GM23248 (cell line): Measurements from ENCODE around the gene ZNF33A. TPM values are rescaled to one million over a fixed set of nuclear protein-coding genes. Genes with fewer than 3 reads are reported as not detected.
"Not testable (repeated sequence)": the region's sequence is repeated elsewhere in the genome, so short reads cannot be mapped to it uniquely, and the experiment has no call there.

Experiments used
- DNase-seq: peaks from one replicate; pipeline ENCODE4 v3.0.0-alpha.2; 2015
- H2AFZ ChIP-seq: fragments of 200-600 bp; sonication (generic); 2 replicates; pipeline ENCODE4 v1.6.1; 2016; ENCODE audit warnings: antibody characterized with exemption
- H3F3A ChIP-seq: fragments of 200-600 bp; sonication (generic); 2 replicates; pipeline ENCODE4 v1.6.1; 2016; ENCODE audit warnings: mild to moderate bottlenecking, antibody characterized with exemption, mixed run types; ENCODE audit not compliant: insufficient read depth
- H3K27ac ChIP-seq: fragments of 200-600 bp; sonication (generic); 2 replicates; pipeline ENCODE4 v1.5.1; 2016; ENCODE audit warnings: mild to moderate bottlenecking
- H3K27me3 ChIP-seq: fragments of 200-600 bp; sonication (generic); replicated peaks from 2 replicates; pipeline ENCODE4 v1.6.1; 2016; ENCODE audit warnings: mild to moderate bottlenecking; ENCODE audit not compliant: insufficient read depth
- H3K36me3 ChIP-seq: fragments of 200-600 bp; sonication (generic); 2 replicates; pipeline ENCODE4 v1.6.1; 2016; ENCODE audit warnings: low read depth, mild to moderate bottlenecking
- H3K4me1 ChIP-seq: fragments of 200-600 bp; sonication (generic); 2 replicates; pipeline ENCODE4 v1.6.1; 2016; ENCODE audit warnings: mild to moderate bottlenecking; ENCODE audit not compliant: insufficient read depth
- H3K4me2 ChIP-seq: fragments of 200-600 bp; sonication (generic); one replicate; pipeline ENCODE4 v1.6.1; 2016; ENCODE audit warnings: mild to moderate bottlenecking; ENCODE audit not compliant: unreplicated experiment
- H3K4me3 ChIP-seq: fragments of 200-600 bp; sonication (generic); 2 replicates; pipeline ENCODE4 v1.5.1; 2016; ENCODE audit warnings: mild to moderate bottlenecking
- H3K79me2 ChIP-seq: fragments of 200-600 bp; sonication (generic); 2 replicates; pipeline ENCODE4 v1.6.1; 2016; ENCODE audit warnings: mild to moderate bottlenecking; ENCODE audit not compliant: insufficient read depth
- H3K9ac ChIP-seq: fragments of 200-600 bp; sonication (generic); 2 replicates; pipeline ENCODE4 v1.6.1; 2016; ENCODE audit warnings: mild to moderate bottlenecking
- H3K9me2 ChIP-seq: fragments of 200-600 bp; sonication (generic); 2 replicates; pipeline ENCODE4 v1.6.1; 2016; ENCODE audit warnings: mixed run types, mild to moderate bottlenecking, moderate library complexity; ENCODE audit not compliant: insufficient read depth
- H3K9me3 ChIP-seq: fragments of 200-600 bp; sonication (generic); one replicate; pipeline ENCODE4 v1.6.1; 2017; ENCODE audit warnings: low read depth
- H4K20me1 ChIP-seq: fragments of 200-600 bp; sonication (generic); 2 replicates; pipeline ENCODE4 v1.6.0; 2016; ENCODE audit not compliant: insufficient read depth
- EZH2 ChIP-seq: fragments of 200-600 bp; sonication (generic); IDR thresholded peaks from 2 replicates; pipeline ENCODE4 v1.6.1; 2018; ENCODE audit warnings: antibody characterized with exemption, mild to moderate bottlenecking; ENCODE audit not compliant: insufficient read depth, poor library complexity, severe bottlenecking
- EZH2phosphoT487 ChIP-seq: fragments of 200-600 bp; sonication (generic); IDR thresholded peaks from 2 replicates; pipeline ENCODE4 v1.6.1; 2018; ENCODE audit warnings: antibody characterized with exemption, moderate library complexity, mild to moderate bottlenecking, low read depth; ENCODE audit not compliant: insufficient read depth
- WGBS, 2 experiments: methylation state at CpG; one replicate each; pipeline ENCODE4 v1.1.6; 2015 to 2017; ENCODE audit warnings: low lambda C conversion rate in 2 of 2, low coverage in 1 of 2; ENCODE audit errors: missing lambda C conversion rate in 2 of 2; 5-methylcytosine and 5-hydroxymethylcytosine counted together
- in situ Hi-C: fragments of 300-500 bp; cut with MboI; formaldehyde crosslinking; loops from 2 replicates; pipeline ENCODE4 v1.15.0; 2020
- polyA plus RNA-seq: library from polyadenylated mRNA; unstranded; fragments of >200 nt; fragmentation: Nextera tagmentation; extraction: Ambion mirVana; gene quantifications from 2 replicates; pipeline ENCODE4 v1.2.1, GENCODE V29; 2016
- total RNA-seq: library from RNA; depleted of rRNA; stranded (reverse); fragments of >200 nt; shearing (Covaris generic); gene quantifications from 2 replicates; pipeline ENCODE4 v1.2.3, GENCODE V29; 2014

ZNF33A gene
- total and polyA plus RNA-seq, 2 experiments from 2014 or later = 6.6 to 7.6 TPM

DNA sequence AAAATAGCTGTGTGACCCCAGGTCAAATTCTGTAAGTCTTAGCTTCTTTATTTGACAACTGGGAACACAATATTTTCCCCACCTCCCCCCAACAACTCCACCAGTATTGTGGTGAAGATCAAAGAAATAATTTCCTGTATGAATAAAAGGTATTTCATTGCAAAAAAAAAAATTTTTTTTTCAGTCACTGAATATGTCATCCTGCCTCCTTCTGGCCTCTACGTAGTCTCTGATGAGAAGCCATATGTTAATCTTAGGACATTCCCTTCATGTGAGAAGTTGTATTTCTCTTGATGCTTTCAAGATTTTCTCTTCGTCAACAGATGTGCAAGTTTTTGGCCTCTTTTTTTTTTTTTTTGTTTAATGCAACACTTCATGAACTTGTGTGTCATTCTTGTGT lies 33.0 kb downstream of the ZNF33A start:
- WGBS, 2 experiments = 92 to 95% methylated on average over 2 of the region's 2 CpGs
- Histone ChIP-seq H3K79me2 (no peaks in the 10 kb centered on the region; the same call in 1 of the 2 replicates), H3K9me3 (no peaks in the 10 kb centered on the region), H3K27me3 (no peaks in the 10 kb centered on the region), H3K4me2 (no peak overlapping the region), H3K9ac (no peak overlapping the region), H3K4me3 (no peak overlapping the region), H3K4me1 (no peaks in the 10 kb centered on the region), H4K20me1 (no peaks in the 10 kb centered on the region), H2AFZ (no peak overlapping the region), H3K9me2 (no peaks in the 10 kb centered on the region), H3F3A (no peaks in the 10 kb centered on the region), H3K36me3 (no peaks in the 10 kb centered on the region), H3K27ac (no peak overlapping the region)
- TF ChIP-seq EZH2 (no peak), EZH2phosphoT487 (no peak)
- no peak for DNase-seq
- in situ Hi-C loops = no loop called here

DNA sequence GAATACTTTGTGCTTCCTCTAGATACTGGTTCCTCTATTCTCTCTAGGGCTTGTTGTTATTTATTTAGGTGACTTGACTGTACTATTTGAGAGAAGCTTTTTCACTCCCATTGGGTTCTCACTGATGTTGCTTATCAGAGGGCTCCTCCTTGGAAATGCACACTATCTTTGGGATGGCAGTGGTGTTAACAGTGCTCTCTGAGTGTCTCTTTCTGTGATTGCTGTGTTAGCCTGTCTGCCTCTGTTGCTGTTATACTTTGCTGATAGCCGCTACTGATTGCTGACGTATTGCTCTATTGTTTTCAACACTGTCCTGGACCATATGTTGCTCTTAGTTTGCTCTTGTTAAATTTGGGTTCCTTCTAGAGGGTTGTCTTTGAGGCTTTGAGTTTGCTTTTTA lies 34.7 kb downstream of the ZNF33A start:
- Histone ChIP-seq H3K9me2 (no peaks in the 10 kb centered on the region), H3K4me2 (no peak overlapping the region), H3K27me3 (no peaks in the 10 kb centered on the region), H3K4me3 (no peak overlapping the region), H2AFZ (no peak overlapping the region), H4K20me1 (no peaks in the 10 kb centered on the region), H3F3A (no peaks in the 10 kb centered on the region), H3K36me3 (no peaks in the 10 kb centered on the region), H3K4me1 (no peaks in the 10 kb centered on the region), H3K27ac (no peak overlapping the region), H3K79me2 (no peaks in the 10 kb centered on the region; the same call in 1 of the 2 replicates), H3K9ac (no peak overlapping the region), H3K9me3 (no peaks in the 10 kb centered on the region)
- 96 to 100% methylated on average over 2 of the region's 2 CpGs for WGBS, 2 experiments
- no peak for TF ChIP-seq EZH2
- TF ChIP-seq EZH2phosphoT487 = no peak
- DNase-seq = no peak
- in situ Hi-C loops = no loop called here

DNA sequence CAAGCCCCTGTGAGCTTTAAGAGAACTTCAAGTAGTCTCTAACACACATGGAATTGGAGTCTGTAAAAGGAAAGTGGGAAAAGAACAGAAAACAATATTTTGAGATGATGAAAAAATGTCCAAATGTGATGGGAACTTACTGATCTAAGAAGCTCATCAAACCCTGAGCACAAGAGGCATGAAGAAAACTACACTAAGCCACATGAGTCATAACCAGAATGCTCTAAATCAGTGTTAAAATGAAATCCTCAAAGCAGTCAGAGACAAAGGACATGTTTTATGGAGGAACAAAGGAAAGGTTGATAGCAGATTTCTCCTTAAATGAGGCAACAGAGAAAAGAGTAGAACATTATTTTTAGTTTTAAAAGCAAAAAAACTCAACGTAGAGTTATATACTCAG lies 37.2 kb downstream of the ZNF33A start:
- in situ Hi-C loops = no loop called here
- H3K36me3 ChIP-seq = no peaks in the 10 kb centered on the region
- no peaks in the 10 kb centered on the region for H3F3A ChIP-seq
- H3K4me3 ChIP-seq = no peak overlapping the region
- H3K9me2 ChIP-seq = no peaks in the 10 kb centered on the region
- H4K20me1 ChIP-seq = no peaks in the 10 kb centered on the region
- H2AFZ ChIP-seq = no peak overlapping the region
- H3K4me1 ChIP-seq = no peaks in the 10 kb centered on the region
- H3K9ac ChIP-seq = no peak overlapping the region
- no peaks in the 10 kb centered on the region for H3K27me3 ChIP-seq
- H3K4me2 ChIP-seq = no peak overlapping the region
- peak; percentile 26 for DNase-seq
- TF ChIP-seq EZH2 = no peak
- no peak for TF ChIP-seq EZH2phosphoT487
- no peaks in the 10 kb centered on the region; the same call in 1 of the 2 replicates for H3K79me2 ChIP-seq
- 96 to 97% methylated on average over 1 of the region's 1 CpG for WGBS, 2 experiments
- H3K9me3 ChIP-seq = no peaks in the 10 kb centered on the region
- no peak overlapping the region for H3K27ac ChIP-seq

DNA sequence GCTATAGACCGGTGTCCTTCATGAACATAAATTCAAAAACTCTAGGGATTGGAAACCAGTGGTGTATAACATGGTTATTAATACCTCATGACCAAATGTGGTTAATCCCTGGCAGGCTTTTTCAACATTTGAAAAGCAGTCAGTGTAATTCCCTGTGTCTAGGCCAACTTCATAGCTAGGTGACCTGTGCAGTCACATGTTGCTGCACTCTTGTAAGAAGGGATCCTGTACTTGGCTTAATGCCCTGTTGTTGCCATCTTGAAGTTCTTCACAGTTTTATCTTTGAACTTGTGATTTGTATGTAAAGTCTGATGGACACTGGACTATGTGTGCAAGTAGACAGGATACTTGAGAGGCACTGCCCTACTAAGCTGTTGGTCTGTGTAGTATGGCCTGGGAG lies 39.7 kb downstream of the ZNF33A start:
- in situ Hi-C loops = no loop called here
- H3K4me3 ChIP-seq = no peak overlapping the region
- TF ChIP-seq EZH2phosphoT487 (no peak), EZH2 (no peak)
- H3K4me2 ChIP-seq = no peak overlapping the region
- H4K20me1 ChIP-seq = no peaks in the 10 kb centered on the region
- no peaks in the 10 kb centered on the region for H3K9me2 ChIP-seq
- no peak overlapping the region for H2AFZ ChIP-seq
- no peaks in the 10 kb centered on the region; the same call in 1 of the 2 replicates for H3K79me2 ChIP-seq
- H3K27me3 ChIP-seq = no peaks in the 10 kb centered on the region
- no peak overlapping the region for H3K9ac ChIP-seq
- no peaks in the 10 kb centered on the region for H3K9me3 ChIP-seq
- H3K27ac ChIP-seq = no peak overlapping the region
- 100% methylated on average over 1 of the region's 1 CpG for WGBS, 2 experiments
- peaks cover 7% of the 10 kb centered on the region; the same call in 1 of the 2 replicates for H3K36me3 ChIP-seq
- peaks cover 8% of the 10 kb centered on the region; the same call in 1 of the 2 replicates for H3K4me1 ChIP-seq
- H3F3A ChIP-seq = peaks cover 10% of the 10 kb centered on the region
- no peak for DNase-seq

DNA sequence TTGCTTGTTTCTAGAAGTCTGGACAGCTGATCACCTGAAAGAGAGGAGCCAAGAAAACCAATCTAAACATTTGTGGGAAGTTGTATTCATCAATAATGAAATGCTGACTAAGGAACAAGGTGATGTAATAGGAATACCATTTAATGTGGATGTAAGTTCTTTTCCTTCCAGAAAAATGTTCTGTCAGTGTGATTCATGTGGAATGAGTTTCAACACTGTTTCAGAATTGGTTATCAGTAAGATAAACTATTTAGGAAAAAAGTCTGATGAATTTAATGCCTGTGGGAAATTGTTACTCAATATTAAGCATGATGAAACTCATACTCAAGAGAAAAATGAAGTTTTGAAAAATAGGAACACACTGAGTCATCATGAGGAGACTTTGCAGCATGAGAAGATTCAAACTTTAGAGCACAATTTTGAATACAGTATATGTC lies 43.9 kb downstream of the ZNF33A start:
- Histone ChIP-seq H4K20me1 (no peaks in the 10 kb centered on the region), H3K79me2 (no peaks in the 10 kb centered on the region), H3K9me2 (no peaks in the 10 kb centered on the region), H3K9ac (peak overlapping the region; percentile 43; the same call in 1 of the 2 replicates), H3K36me3 (peaks cover 29% of the 10 kb centered on the region), H2AFZ (no peak overlapping the region), H3K27me3 (no peaks in the 10 kb centered on the region), H3K4me2 (no peak overlapping the region), H3K27ac (peak overlapping the region; percentile 82), H3K4me3 (no peak overlapping the region), H3K4me1 (peaks cover 8% of the 10 kb centered on the region; the same call in 1 of the 2 replicates), H3K9me3 (no peaks in the 10 kb centered on the region), H3F3A (peaks cover 10% of the 10 kb centered on the region)
- in situ Hi-C loops = no loop called here
- TF ChIP-seq EZH2phosphoT487 (no peak), EZH2 (no peak)
- DNase-seq = peak; percentile 70

DNA sequence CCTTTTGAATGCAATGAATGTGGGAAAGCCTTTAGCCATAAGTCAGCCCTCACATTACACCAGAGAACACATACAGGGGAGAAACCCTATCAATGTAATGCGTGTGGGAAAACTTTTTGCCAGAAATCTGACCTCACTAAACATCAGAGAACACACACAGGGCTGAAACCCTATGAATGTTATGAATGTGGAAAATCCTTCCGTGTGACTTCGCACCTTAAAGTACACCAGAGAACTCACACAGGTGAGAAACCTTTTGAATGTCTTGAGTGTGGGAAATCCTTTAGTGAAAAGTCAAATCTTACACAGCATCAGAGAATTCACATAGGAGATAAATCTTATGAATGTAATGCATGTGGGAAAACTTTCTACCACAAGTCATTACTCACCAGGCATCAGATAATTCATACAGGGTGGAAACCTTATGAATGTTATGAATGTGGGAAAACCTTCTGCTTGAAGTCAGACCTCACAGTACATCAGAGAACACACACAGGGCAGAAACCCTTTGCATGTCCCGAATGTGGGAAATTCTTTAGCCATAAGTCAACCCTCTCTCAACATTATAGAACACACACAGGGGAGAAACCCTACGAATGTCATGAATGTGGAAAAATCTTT lies 44.9 kb downstream of the ZNF33A start:
- H2AFZ ChIP-seq, H3K4me1 ChIP-seq, H3K9me3 ChIP-seq, H3K27me3 ChIP-seq, H3K4me2 ChIP-seq, H4K20me1 ChIP-seq, in situ Hi-C loops, H3F3A ChIP-seq, H3K9me2 ChIP-seq, H3K4me3 ChIP-seq, H3K79me2 ChIP-seq: not testable (repeated sequence)
- H3K27ac ChIP-seq = peak overlapping the region; percentile 82
- 96 to 98% methylated on average over 5 of the region's 5 CpGs for WGBS, 2 experiments
- peak; percentile 5 for DNase-seq
- peaks cover 29% of the 10 kb centered on the region for H3K36me3 ChIP-seq
- 0 out of 2 replicates have a peak overlapping the region, but pooled peaks have one; percentile 43 for H3K9ac ChIP-seq

DNA sequence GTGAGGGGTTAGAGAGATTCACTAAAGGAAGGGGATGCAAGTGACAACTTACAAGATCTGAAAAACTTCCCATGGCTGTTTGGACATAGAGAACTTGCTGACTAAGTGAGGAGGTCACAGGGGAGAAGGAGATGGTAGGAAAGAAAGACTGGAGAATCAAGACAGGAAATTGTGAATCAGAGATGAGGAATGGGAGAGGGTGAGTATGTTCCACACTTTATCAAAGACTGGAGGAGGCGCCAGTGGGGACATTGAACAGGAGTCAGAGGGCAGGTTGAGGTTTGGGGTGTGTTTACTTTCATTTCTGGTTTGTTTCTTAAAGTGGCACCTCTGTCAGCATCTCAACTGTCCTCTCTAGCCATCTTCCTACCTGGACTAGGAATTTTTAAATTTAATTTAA lies 59.2 kb downstream of the ZNF33A start:
- WGBS, 2 experiments = 0 to 19% methylated on average over 1 of the region's 1 CpG
- H3K4me1 ChIP-seq, H3K79me2 ChIP-seq, H3K9me2 ChIP-seq, H3K9me3 ChIP-seq, in situ Hi-C loops, H3K27me3 ChIP-seq, H3K36me3 ChIP-seq, H3K4me3 ChIP-seq, H4K20me1 ChIP-seq, H3F3A ChIP-seq: not testable (repeated sequence)
- H2AFZ ChIP-seq = peak overlapping the region; percentile 76
- peak overlapping the region; percentile 13 for H3K4me2 ChIP-seq
- H3K27ac ChIP-seq = peak overlapping the region; percentile 39; the same call in 1 of the 2 replicates
- DNase-seq = peak; percentile 78
- H3K9ac ChIP-seq = peak overlapping the region; percentile 40; the same call in 1 of the 2 replicates
